DMS114 treated with DMSO at 0.1 percent for 48 hours (cell line): ENCODE results near the gene USP6NL.

ENCODE experiments used
- DNase-seq: peaks from one replicate; lab custom pipeline; 2025; ENCODE audit not compliant: unreplicated experiment; lab: John Stamatoyannopoulos, UW

USP6NL gene

GRCh38 chr10:11594589-11595394, 16.7 kb downstream of the USP6NL start:
- no peak for DNase-seq

GRCh38 chr10:11593612-11594011, 17.8 kb downstream of the USP6NL start:
- no peak for DNase-seq

- DNase-seq = no peak
These were observed 21.7 kb downstream of the USP6NL start for GRCh38 chr10:11589738-11590137.

- DNase-seq = no peak
These were observed 22.4 kb downstream of the USP6NL start for GRCh38 chr10:11588873-11589574.

GRCh38 chr10:11587722-11588259, 23.7 kb downstream of the USP6NL start:
- no peak for DNase-seq

GRCh38 chr10:11586170-11586569, 25.3 kb downstream of the USP6NL start:
- DNase-seq = no peak

GRCh38 chr10:11581213-11581612, 30.2 kb downstream of the USP6NL start:
- no peak for DNase-seq

GRCh38 chr10:11579885-11580284, 31.6 kb downstream of the USP6NL start:
- DNase-seq = no peak

GRCh38 chr10:11578802-11579255, 32.6 kb downstream of the USP6NL start:
- no peak for DNase-seq

- no peak for DNase-seq
These were observed 35.2 kb downstream of the USP6NL start for GRCh38 chr10:11576092-11576809.

- no peak for DNase-seq
These were observed 38.0 kb downstream of the USP6NL start for GRCh38 chr10:11573497-11573896.

GRCh38 chr10:11570751-11571150, 40.7 kb downstream of the USP6NL start:
- no peak for DNase-seq

GRCh38 chr10:11569471-11569870, 42.0 kb downstream of the USP6NL start:
- no peak for DNase-seq

GRCh38 chr10:11568578-11568977, 42.9 kb downstream of the USP6NL start:
- no peak for DNase-seq

- no peak for DNase-seq
These were observed 46.7 kb downstream of the USP6NL start for GRCh38 chr10:11564741-11565140.

GRCh38 chr10:11563936-11564335, 47.5 kb downstream of the USP6NL start:
- no peak for DNase-seq

- DNase-seq = no peak
These were observed 48.6 kb downstream of the USP6NL start for GRCh38 chr10:11562888-11563287.

- no peak for DNase-seq
These were observed 51.3 kb downstream of the USP6NL start for GRCh38 chr10:11560076-11560709.

- DNase-seq = no peak
These were observed 53.5 kb downstream of the USP6NL start for GRCh38 chr10:11557967-11558366.

GRCh38 chr10:11557513-11557912, 53.9 kb downstream of the USP6NL start:
- no peak for DNase-seq

- no peak for DNase-seq
These were observed 55.9 kb downstream of the USP6NL start for GRCh38 chr10:11555556-11555955.
